ENCODE data around the gene C1QL4. TPM values are rescaled to one million over a fixed set of nuclear protein-coding genes. Genes with fewer than 3 reads are reported as not detected.
A peak's percentile ranks its signal among the peaks of the same experiment; 100 is the strongest.

Gene C1QL4
- polyA plus RNA-seq, 1 donor (not counting 4 experiments of a cell fraction or from before 2014, with no cell fraction given): 0.07 TPM

- TF ChIP-seq CTCF (optimal IDR thresholded peaks at IDR 0.05 in 1 of 3, IDR thresholded peaks at IDR 0.05 in 1 of 3, conservative IDR thresholded peaks at IDR 0.05 in 1 of 3; ENCODE audit: extremely low read depth in 1 of 3, insufficient read depth in 2 of 3, low read length in 3 of 3): no peak
- peak; percentile 53 for TF ChIP-seq EZH2 (IDR thresholded peaks at IDR 0.05; ENCODE audit: low read length)
- H3K4me2 ChIP-seq (ENCODE audit: control insufficient read depth, extremely low read depth, insufficient read depth, low read depth, low read length): no peak overlapping the region
- H3K79me2 ChIP-seq (ENCODE audit: control insufficient read depth, insufficient read depth, low read length): no peaks in the 10 kb centered on the region
- H3K27ac ChIP-seq (ENCODE audit: control insufficient read depth, insufficient read depth, low read length): no peak overlapping the region
- FAIRE-seq (no peak), DNase-seq (ENCODE audit: low read depth, low spot score) (no peak)
- no peak overlapping the region for H3K4me3 ChIP-seq (ENCODE audit: control insufficient read depth in 2 of 3, extremely low read depth in 1 of 3, insufficient read depth in 2 of 3, low read depth in 1 of 3, low read length in 3 of 3)
- H3K9me3 ChIP-seq (ENCODE audit: control insufficient read depth, low read depth, low read length): no peaks in the 10 kb centered on the region
- H2AFZ ChIP-seq (ENCODE audit: control insufficient read depth, low read length): peak overlapping the region; percentile 47
- peaks cover 41% of the 10 kb centered on the region for H3K27me3 ChIP-seq (ENCODE audit: control insufficient read depth, extremely low read depth, insufficient read depth, low read length)
- no peak overlapping the region for H3K9ac ChIP-seq (ENCODE audit: control insufficient read depth, extremely low read depth, insufficient read depth, low read length)
- H3K9me1 ChIP-seq (ENCODE audit: control insufficient read depth, extremely low read depth, insufficient read depth, low read length): no peaks in the 10 kb centered on the region
- no peaks in the 10 kb centered on the region for H4K20me1 ChIP-seq (ENCODE audit: control insufficient read depth, extremely low read depth, insufficient read depth, low read length)
- dilution Hi-C loops (cut with MboI; ENCODE audit: extremely low pct_ligation_motif_present, low sequenced_read_pairs): no loop called here
- peaks cover 21% of the 10 kb centered on the region for H3K4me1 ChIP-seq (ENCODE audit: control insufficient read depth, extremely low read depth, insufficient read depth, low read length)
- H3K36me3 ChIP-seq (ENCODE audit: control insufficient read depth in 2 of 2, extremely low read depth in 1 of 2, insufficient read depth in 2 of 2, low read length in 2 of 2): no peaks in the 10 kb centered on the region
Observed at GRCh38 chr12:49293056-49293956, 43.7 kb downstream of the C1QL4 start.

GRCh38 chr12:49292729-49293055 lies 44.3 kb downstream of the C1QL4 start:
- Histone ChIP-seq H3K9ac (ENCODE audit: control insufficient read depth, extremely low read depth, insufficient read depth, low read length) (no peak overlapping the region), H3K9me1 (ENCODE audit: control insufficient read depth, extremely low read depth, insufficient read depth, low read length) (no peaks in the 10 kb centered on the region), H3K27ac (ENCODE audit: control insufficient read depth, insufficient read depth, low read length) (no peak overlapping the region), H3K4me3 (ENCODE audit: control insufficient read depth in 2 of 3, extremely low read depth in 1 of 3, insufficient read depth in 2 of 3, low read depth in 1 of 3, low read length in 3 of 3) (no peak overlapping the region), H4K20me1 (ENCODE audit: control insufficient read depth, extremely low read depth, insufficient read depth, low read length) (no peaks in the 10 kb centered on the region), H3K4me1 (ENCODE audit: control insufficient read depth, extremely low read depth, insufficient read depth, low read length) (peaks cover 21% of the 10 kb centered on the region), H2AFZ (ENCODE audit: control insufficient read depth, low read length) (peak overlapping the region; percentile 47), H3K9me3 (ENCODE audit: control insufficient read depth, low read depth, low read length) (no peaks in the 10 kb centered on the region), H3K79me2 (ENCODE audit: control insufficient read depth, insufficient read depth, low read length) (no peaks in the 10 kb centered on the region), H3K36me3 (ENCODE audit: control insufficient read depth in 2 of 2, extremely low read depth in 1 of 2, insufficient read depth in 2 of 2, low read length in 2 of 2) (no peaks in the 10 kb centered on the region), H3K27me3 (ENCODE audit: control insufficient read depth, extremely low read depth, insufficient read depth, low read length) (peaks cover 35% of the 10 kb centered on the region), H3K4me2 (ENCODE audit: control insufficient read depth, extremely low read depth, insufficient read depth, low read depth, low read length) (no peak overlapping the region)
- no peak for TF ChIP-seq CTCF (optimal IDR thresholded peaks at IDR 0.05 in 1 of 3, IDR thresholded peaks at IDR 0.05 in 1 of 3, conservative IDR thresholded peaks at IDR 0.05 in 1 of 3; ENCODE audit: extremely low read depth in 1 of 3, insufficient read depth in 2 of 3, low read length in 3 of 3)
- TF ChIP-seq EZH2 (IDR thresholded peaks at IDR 0.05; ENCODE audit: low read length): no peak
- DNase-seq (ENCODE audit: low read depth, low spot score) (no peak), FAIRE-seq (no peak)
- dilution Hi-C loops (cut with MboI; ENCODE audit: extremely low pct_ligation_motif_present, low sequenced_read_pairs): no loop called here

All from keratinocyte (primary cell).